Measurements from ENCODE around the gene DIRAS1.

The DIRAS1 gene

DNA sequence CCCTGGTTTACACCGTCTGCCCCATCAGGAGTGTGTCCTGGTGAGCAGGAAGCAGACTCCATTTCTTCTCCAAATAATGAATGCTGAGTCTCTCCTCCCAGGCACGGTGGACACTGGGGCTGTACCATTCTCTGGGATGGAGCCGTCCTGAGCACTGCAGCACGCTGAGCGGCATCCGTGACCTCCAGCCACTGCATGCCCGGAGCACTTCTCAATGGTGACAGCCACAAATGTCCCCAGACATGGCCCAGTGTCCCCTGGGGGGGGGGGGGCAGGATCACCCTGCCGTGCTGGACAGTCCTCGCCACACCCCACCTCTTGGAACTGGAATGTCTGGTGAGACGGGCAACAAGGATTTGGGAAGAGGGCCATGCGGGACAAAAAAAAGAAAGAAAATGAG is 56.1 kb downstream of the DIRAS1 start:
- no peak for DNase-seq (ENCODE audit: low read depth)
- no peak for TF ChIP-seq CTCF (IDR thresholded peaks at IDR 0.05; ENCODE audit: control insufficient read depth, insufficient read depth, low read depth, low read length, missing control alignments)
- H3K4me3 ChIP-seq (ENCODE audit: control insufficient read depth, low read depth, low read length) = no peak overlapping the region

Data from AG09309 (cell line).